HUES48 (cell line): ENCODE results near the gene PALD1.

Experiments
- H3K27ac ChIP-seq: one replicate; pipeline ENCODE4 v1.7.0; 2013; ENCODE audit warnings: low read depth, low read length, inconsistent platforms
- H3K27me3 ChIP-seq: 2 replicates; pipeline ENCODE4 v1.6.1; 2013; ENCODE audit warnings: mild to moderate bottlenecking, low read length; ENCODE audit not compliant: control insufficient read depth, insufficient read depth
- H3K36me3 ChIP-seq: 2 replicates; pipeline ENCODE4 v1.6.1; 2013; ENCODE audit warnings: low read length; ENCODE audit not compliant: control insufficient read depth, insufficient read depth
- H3K4me1 ChIP-seq: 2 replicates; pipeline ENCODE4 v1.6.1; 2013; ENCODE audit warnings: mild to moderate bottlenecking, low read length; ENCODE audit not compliant: control insufficient read depth, insufficient read depth
- H3K4me3 ChIP-seq: 2 replicates; pipeline ENCODE4 v1.5.1; 2013; ENCODE audit warnings: mild to moderate bottlenecking, low read depth, low read length
- H3K9ac ChIP-seq: 2 replicates; pipeline ENCODE4 v1.6.1; 2013; ENCODE audit warnings: mild to moderate bottlenecking, low read depth, low read length, moderate library complexity
- H3K9me3 ChIP-seq: 2 replicates; pipeline ENCODE4 v1.6.1; 2013; ENCODE audit warnings: low read length; ENCODE audit not compliant: control insufficient read depth, insufficient read depth

The PALD1 gene

DNA sequence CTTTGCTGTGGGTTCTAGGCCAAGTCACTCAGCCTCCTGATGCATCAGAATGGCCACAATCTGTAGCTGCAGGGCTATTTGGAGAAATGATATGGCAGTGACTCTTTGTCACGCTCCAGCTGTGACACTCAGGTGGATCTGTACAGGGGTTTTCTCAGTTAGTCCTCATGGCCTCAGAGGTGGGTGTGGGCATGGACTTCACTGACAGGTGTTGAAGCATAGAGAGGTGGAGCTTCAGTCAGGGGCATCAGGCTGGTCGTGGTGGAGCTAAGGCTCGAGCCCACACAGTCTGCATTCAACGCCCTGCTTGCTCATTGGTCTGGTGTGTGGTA is 21.2 kb downstream of the PALD1 start:
- Histone ChIP-seq H3K27ac (no peak overlapping the region), H3K4me1 (peaks cover 10% of the 10 kb centered on the region; the same call in 1 of the 2 replicates), H3K4me3 (no peak overlapping the region)

DNA sequence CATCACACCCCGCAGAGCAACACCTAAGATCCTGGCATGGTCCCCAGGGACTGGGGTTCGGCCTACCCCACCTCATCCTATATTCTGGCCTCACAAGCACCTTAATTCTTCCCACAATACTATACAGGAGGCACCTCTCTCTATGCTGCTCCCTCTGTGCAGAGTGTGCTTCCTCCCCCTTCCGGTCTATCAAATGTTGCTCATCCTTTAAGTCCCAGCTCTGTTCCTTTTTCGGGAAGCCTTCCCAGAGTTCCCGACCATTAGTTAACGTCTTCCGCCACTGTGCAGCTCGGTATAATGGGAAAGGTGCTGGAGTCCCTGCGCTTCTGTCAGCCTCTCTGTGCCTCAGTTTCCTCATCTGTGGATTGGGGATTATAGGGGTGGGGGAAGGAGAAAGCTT is 21.8 kb downstream of the PALD1 start:
- H3K4me1 ChIP-seq = peaks cover 8% of the 10 kb centered on the region; the same call in 1 of the 2 replicates
- H3K4me3 ChIP-seq = no peak overlapping the region
- no peaks in the 10 kb centered on the region for H3K27me3 ChIP-seq
- no peak overlapping the region for H3K27ac ChIP-seq
- no peak overlapping the region for H3K9ac ChIP-seq
- H3K36me3 ChIP-seq = no peaks in the 10 kb centered on the region
- no peaks in the 10 kb centered on the region for H3K9me3 ChIP-seq

More for the DNA sequence above, 21.2 kb downstream of the PALD1 start:
- Histone ChIP-seq H3K27me3 (no peaks in the 10 kb centered on the region), H3K9me3 (no peaks in the 10 kb centered on the region), H3K36me3 (no peaks in the 10 kb centered on the region), H3K9ac (no peak overlapping the region)

DNA sequence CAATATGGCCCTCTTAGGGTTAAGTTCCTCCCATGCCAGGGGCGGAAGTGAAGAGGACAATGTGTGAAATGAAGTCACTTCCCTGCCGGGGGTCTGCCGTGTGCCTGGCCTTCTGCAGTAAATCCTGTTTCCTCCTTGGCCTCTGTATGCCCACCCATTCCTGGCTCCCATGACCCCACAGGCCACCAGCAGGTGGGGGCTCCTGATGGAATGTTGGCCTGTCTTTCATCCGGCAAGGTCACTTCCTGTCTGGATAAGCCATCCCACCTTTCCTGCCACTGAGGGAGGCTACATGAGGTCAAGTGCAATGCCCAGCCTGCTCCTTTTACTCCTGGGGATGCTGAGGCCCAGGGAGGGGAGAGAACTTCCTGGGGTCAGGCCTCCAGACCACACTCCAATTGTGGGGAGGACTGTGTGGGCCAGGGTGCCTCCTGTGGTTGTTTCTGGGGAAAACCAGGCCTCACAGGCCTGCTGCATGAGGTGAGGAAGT is 22.3 kb downstream of the PALD1 start:
- Histone ChIP-seq H3K36me3 (no peaks in the 10 kb centered on the region), H3K4me3 (no peak overlapping the region), H3K27ac (no peak overlapping the region), H3K9me3 (no peaks in the 10 kb centered on the region), H3K27me3 (no peaks in the 10 kb centered on the region), H3K9ac (no peak overlapping the region), H3K4me1 (peaks cover 8% of the 10 kb centered on the region; the same call in 1 of the 2 replicates)

DNA sequence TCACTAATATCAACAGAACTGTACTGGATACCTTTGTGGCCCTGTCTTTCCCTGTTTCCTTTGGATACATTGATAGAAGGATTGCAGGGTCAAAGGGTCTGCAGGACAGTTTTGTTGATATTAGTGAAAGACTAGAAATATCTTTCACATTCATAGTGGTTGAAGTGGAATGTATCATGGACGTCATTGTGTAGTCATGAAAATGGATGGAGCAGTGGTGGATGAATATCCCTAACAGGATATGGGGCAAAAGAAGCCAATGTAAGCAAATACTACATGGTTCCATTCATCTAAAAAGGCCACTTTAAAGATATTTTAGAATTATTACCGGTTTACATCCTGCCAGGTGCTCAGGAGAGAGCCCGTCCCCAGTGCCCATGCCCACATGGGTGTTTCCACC is 23.8 kb downstream of the PALD1 start:
- Histone ChIP-seq H3K36me3 (no peaks in the 10 kb centered on the region), H3K27ac (no peak overlapping the region), H3K27me3 (no peaks in the 10 kb centered on the region), H3K9ac (no peak overlapping the region), H3K4me1 (peaks cover 8% of the 10 kb centered on the region; the same call in 1 of the 2 replicates), H3K9me3 (no peaks in the 10 kb centered on the region), H3K4me3 (no peak overlapping the region)

DNA sequence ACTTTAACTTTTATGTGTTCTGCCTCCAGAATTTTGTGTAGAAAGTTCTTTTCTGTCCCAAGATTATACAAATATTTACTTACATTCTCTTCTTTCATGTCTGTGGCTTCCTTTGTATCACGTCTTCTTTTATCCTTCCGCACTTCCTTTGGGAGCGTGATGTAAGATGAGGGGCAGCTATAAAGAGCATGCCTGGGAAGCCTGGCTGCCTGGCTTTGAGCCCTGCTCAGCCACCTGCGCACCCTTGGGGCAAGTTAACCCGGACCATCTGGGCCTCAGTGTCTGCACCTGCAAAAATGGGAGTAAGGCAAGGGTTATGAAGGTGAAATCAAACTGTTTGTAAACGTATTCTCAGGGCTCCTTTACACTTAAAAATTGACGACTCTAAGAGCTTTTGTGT is 25.2 kb downstream of the PALD1 start:
- Histone ChIP-seq H3K36me3 (no peaks in the 10 kb centered on the region), H3K27me3 (no peaks in the 10 kb centered on the region), H3K4me1 (peaks cover 13% of the 10 kb centered on the region; the same call in 1 of the 2 replicates), H3K4me3 (no peak overlapping the region), H3K9me3 (no peaks in the 10 kb centered on the region), H3K27ac (no peak overlapping the region), H3K9ac (no peak overlapping the region)

DNA sequence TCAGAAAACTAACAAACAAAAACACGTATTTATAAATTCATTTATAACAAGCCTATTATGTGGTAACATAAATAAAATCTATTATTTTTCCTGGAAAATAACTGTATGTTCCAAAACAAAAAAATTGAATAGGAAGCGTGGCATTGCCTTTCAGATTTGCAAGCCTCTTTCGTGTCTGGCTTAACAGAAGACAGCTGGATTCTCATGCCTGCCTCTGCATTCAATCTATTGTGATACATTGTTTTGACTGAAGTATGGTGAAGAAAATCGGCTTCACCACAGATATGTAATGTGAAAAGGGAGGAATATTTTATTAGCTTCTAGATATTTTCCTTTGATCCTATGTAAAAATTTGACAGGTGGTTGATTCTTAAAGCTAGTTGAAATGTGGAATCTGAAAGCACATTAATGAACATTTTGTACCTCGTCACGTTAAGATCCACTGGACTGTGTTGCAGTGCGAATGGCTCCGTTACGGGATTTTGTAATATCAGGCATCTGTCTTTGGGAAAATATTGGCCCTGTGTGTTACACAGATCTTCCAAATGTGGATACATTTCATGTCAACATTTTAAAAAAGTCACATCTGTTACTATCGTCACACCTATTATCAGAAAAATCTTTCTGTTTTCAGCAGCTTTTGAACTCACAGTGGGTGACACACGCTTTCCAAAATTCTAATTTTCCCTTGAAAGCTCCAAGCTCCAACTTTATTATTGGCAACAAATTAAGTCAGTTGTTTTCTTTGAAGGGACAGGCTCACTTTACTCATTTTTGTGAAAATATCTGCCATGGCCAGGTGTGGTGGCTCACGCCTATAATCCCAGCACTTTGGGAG is 26.2 kb downstream of the PALD1 start:
- Histone ChIP-seq H3K4me1 (peaks cover 13% of the 10 kb centered on the region; the same call in 1 of the 2 replicates), H3K27ac (no peak overlapping the region)

DNA sequence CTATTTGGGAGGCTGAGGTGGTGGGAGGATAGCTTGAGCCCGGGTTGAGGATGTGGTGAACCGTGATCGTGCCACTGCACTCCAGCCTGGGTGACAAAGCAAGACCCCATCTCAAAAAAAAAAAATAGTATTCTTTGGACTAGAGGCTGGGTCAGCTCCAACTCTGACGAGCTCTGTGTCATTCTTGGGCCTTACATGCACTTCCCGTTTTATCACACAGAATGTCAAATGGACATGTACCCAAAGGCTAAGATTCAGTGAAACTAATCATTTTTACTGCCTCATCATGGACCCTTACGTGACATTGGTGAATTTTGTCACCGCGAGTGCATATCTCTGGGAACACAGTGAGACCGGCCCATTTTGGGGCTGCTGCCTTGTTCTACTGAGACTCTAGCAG is 27.3 kb downstream of the PALD1 start:
- no peaks in the 10 kb centered on the region for H3K9me3 ChIP-seq
- no peaks in the 10 kb centered on the region for H3K36me3 ChIP-seq
- no peaks in the 10 kb centered on the region for H3K27me3 ChIP-seq
- H3K4me3 ChIP-seq = no peak overlapping the region
- H3K4me1 ChIP-seq = peaks cover 13% of the 10 kb centered on the region; the same call in 1 of the 2 replicates
- no peak overlapping the region for H3K9ac ChIP-seq
- H3K27ac ChIP-seq = no peak overlapping the region

More for the DNA sequence above, 26.2 kb downstream of the PALD1 start:
- Histone ChIP-seq H3K9me3 (no peaks in the 10 kb centered on the region), H3K27me3 (no peaks in the 10 kb centered on the region), H3K36me3 (no peaks in the 10 kb centered on the region), H3K9ac (no peak overlapping the region), H3K4me3 (no peak overlapping the region)

DNA sequence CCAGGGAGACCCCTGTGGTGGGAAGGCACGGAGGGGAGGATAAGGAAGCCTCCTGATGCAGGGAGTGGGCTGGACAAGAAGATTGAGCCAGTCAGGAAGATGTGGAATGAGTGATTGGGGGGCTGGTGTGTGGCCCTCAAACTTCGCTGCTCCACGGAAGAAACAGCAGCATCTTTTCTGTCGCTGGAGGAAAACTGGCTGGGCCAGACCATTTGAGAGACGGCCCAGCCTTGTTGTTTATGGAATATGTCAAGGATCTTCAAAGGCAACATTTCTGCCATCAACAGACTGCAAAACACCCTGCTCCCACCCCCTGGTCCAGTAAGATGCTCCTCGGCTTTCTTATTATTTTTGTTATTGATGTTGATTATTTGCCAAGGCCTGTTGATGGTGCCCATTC is 29.4 kb downstream of the PALD1 start:
- peaks cover 18% of the 10 kb centered on the region; the same call in 1 of the 2 replicates for H3K4me1 ChIP-seq
- no peaks in the 10 kb centered on the region for H3K36me3 ChIP-seq
- no peaks in the 10 kb centered on the region for H3K9me3 ChIP-seq
- no peak overlapping the region for H3K27ac ChIP-seq
- no peak overlapping the region for H3K4me3 ChIP-seq
- H3K9ac ChIP-seq = no peak overlapping the region
- H3K27me3 ChIP-seq = no peaks in the 10 kb centered on the region

DNA sequence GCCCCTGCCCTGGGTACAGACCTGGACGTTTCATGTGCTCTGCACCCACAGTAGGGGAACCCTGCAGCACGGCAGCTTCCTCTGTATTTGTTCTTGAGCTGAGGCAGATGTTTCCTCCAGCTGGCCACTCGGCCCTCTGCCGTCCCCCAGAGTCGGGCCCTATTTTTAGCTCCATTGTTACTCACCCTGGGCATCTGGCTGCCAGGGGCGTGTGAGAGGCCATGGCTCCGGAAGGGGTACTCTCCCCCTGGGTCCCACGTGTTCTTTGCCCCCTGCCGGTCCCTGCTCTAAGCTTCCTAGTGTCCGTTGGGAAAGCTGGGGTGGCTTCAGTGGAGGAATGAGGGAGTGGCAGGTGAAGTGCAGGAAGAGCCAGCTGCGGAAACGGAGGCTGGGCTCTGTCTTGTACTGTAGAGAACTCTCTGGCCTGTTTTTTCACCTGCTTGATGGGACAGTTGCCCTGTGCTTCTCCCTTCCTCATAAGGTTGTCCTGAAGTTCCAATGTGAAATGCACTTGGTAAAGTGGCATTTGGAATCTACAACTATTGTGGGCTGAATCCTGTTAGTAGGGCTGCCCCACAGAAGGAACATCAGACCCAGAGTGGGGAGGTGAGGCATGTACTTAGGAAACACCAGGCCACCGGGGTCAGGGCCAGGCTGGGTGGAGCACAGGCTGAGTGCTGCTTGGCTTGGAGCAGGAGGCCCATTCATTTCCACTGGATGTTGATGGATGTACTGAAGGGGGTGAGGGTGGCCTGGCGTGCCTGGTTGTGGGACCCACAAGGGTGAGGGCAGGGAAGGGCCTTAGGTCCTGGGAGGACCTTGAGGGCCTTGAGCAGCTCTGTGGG is 30.6 kb downstream of the PALD1 start:
- H3K36me3 ChIP-seq = no peaks in the 10 kb centered on the region
- H3K4me3 ChIP-seq = no peak overlapping the region
- peaks cover 25% of the 10 kb centered on the region for H3K4me1 ChIP-seq
- no peak overlapping the region for H3K9ac ChIP-seq
- H3K9me3 ChIP-seq = no peaks in the 10 kb centered on the region
- H3K27me3 ChIP-seq = no peaks in the 10 kb centered on the region
- H3K27ac ChIP-seq = peak overlapping the region; percentile 32

DNA sequence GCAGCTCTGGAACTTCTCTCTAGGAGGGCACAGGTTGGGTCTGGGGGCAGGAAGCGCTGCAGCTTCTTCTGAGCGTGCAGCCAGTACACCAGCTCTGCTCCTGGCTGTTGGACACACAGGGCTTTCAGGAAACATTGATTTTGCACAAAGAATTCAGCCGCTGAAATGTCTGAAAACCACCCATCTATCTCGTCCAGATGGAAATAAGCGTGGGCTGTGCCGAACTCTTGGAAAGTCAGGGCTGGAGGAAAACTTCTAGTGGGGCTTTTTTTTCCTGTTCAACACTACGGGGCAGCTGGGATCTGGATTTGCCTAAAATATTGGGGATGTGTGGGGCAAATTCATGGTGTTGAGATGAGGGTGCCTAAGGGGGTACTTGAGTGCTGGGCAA is 31.2 kb downstream of the PALD1 start:
- no peak overlapping the region for H3K27ac ChIP-seq

DNA sequence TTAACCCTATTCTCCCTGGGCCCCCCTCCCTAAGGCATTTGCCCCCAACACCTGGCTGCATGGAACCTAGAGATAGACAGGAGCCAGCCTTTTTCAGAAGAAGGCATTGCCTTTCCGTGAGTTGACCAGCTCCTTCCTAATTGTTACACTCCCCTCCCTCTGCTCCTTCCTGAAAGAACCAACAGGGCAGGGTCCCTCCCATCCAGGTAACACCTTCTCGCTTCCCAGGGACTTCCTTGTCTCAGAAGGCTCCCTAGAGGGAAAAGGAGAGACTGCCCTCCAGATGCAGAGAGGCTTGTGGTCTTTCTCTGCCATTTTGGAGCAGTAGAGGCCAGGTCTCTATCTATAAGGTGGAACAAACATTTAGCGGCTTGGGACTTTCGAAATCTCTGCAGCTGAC is 31.9 kb downstream of the PALD1 start:
- no peak overlapping the region for H3K27ac ChIP-seq
- H3K4me1 ChIP-seq = peaks cover 27% of the 10 kb centered on the region
- H3K9ac ChIP-seq = no peak overlapping the region

More for the DNA sequence above, 31.2 kb downstream of the PALD1 start:
- Histone ChIP-seq H3K4me1 (peaks cover 27% of the 10 kb centered on the region), H3K9me3 (no peaks in the 10 kb centered on the region), H3K9ac (no peak overlapping the region), H3K27me3 (no peaks in the 10 kb centered on the region), H3K4me3 (no peak overlapping the region), H3K36me3 (no peaks in the 10 kb centered on the region)

More for the DNA sequence above, 31.9 kb downstream of the PALD1 start:
- Histone ChIP-seq H3K36me3 (no peaks in the 10 kb centered on the region), H3K27me3 (no peaks in the 10 kb centered on the region), H3K4me3 (no peak overlapping the region), H3K9me3 (no peaks in the 10 kb centered on the region)
